ENCODE results near the gene GEMIN5.

DNA sequence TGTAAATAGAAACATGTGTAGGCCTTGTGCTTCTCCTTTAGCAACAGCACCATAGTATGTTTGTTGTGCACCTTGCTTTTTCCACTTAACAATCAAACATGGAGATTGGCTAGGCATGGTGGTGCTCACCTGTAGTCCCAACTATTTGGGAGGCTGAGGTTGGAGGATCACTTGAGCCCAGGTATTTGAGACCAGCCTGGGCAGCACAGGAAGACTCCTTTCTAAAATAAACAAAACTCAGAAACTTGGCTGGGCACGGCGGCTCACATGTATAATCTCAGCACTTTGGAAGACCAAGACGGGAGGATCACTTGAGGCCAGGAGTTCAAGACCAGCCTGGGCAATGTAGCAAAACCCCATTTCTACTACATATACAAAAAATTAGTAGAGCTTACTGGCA is 86.7 kb downstream of the GEMIN5 start:
- TF ChIP-seq EZH2phosphoT487 (IDR thresholded peaks at IDR 0.05; ENCODE audit: unreplicated experiment): no peak
- TF ChIP-seq, protein P1, sequence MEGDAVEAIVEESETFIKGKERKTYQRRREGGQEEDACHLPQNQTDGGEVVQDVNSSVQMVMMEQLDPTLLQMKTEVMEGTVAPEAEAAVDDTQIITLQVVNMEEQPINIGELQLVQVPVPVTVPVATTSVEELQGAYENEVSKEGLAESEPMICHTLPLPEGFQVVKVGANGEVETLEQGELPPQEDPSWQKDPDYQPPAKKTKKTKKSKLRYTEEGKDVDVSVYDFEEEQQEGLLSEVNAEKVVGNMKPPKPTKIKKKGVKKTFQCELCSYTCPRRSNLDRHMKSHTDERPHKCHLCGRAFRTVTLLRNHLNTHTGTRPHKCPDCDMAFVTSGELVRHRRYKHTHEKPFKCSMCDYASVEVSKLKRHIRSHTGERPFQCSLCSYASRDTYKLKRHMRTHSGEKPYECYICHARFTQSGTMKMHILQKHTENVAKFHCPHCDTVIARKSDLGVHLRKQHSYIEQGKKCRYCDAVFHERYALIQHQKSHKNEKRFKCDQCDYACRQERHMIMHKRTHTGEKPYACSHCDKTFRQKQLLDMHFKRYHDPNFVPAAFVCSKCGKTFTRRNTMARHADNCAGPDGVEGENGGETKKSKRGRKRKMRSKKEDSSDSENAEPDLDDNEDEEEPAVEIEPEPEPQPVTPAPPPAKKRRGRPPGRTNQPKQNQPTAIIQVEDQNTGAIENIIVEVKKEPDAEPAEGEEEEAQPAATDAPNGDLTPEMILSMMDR (conservative IDR thresholded peaks at IDR 0.05; ENCODE audit: low read depth in 2 of 2): no peak
- no peak for TF ChIP-seq EZH2 (IDR thresholded peaks at IDR 0.05; ENCODE audit: low read depth, unreplicated experiment)
- no peak for TF ChIP-seq JUNB (IDR thresholded peaks at IDR 0.05; ENCODE audit: unreplicated experiment)
- TF ChIP-seq CREB1 (CRISPR knock-in tag; IDR thresholded peaks at IDR 0.05; ENCODE audit: low read depth): no peak

Data from GM23338 (cell line).